OCI-M1 (cell line): ENCODE data around the gene HHLA2.
"Not testable (repeated sequence)": the region's sequence is repeated elsewhere in the genome, so short reads cannot be mapped to it uniquely, and the experiment has no call there.

Experiments
- DNase-seq: peaks from one replicate; lab custom pipeline; 2025; lab: John Stamatoyannopoulos, UW

The HHLA2 gene, protein sequence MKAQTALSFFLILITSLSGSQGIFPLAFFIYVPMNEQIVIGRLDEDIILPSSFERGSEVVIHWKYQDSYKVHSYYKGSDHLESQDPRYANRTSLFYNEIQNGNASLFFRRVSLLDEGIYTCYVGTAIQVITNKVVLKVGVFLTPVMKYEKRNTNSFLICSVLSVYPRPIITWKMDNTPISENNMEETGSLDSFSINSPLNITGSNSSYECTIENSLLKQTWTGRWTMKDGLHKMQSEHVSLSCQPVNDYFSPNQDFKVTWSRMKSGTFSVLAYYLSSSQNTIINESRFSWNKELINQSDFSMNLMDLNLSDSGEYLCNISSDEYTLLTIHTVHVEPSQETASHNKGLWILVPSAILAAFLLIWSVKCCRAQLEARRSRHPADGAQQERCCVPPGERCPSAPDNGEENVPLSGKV

GRCh38 chr3:108296239-108296638 is at the start of gene HHLA2:
Gene HHLA2 (plus strand): TSS chr3:108296548. CDS start chr3:108351814, 55,266 bp downstream.
- no peak for DNase-seq

DNA sequence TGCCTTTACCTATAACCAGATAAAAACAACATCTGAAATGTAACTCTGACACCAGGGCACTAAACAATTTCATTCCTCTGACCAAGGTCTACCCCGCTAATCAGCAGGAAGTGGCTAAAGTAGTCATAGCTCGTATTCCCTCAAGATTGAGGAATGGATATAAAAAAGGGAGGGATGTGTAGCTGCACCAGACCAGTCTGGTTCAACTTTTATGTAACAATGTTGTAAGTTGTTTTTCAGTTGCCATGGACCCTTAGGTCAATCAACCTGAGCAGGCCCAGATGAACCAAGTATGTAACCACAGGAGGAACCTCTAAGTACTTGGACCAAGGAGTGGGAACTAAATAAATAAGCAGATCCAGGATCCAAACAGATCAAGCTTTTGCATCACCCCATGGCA is 45.7 kb upstream of the HHLA2 start:
- no peak for DNase-seq

GRCh38 chr3:108251265-108251664 is 45.1 kb upstream of the HHLA2 start:
- DNase-seq = no peak

- DNase-seq = no peak
Measured at GRCh38 chr3:108251844-108252243, 44.5 kb upstream of the HHLA2 start.

GRCh38 chr3:108255131-108255530 is 41.2 kb upstream of the HHLA2 start:
- DNase-seq = no peak

GRCh38 chr3:108264534-108265298 is 31.6 kb upstream of the HHLA2 start:
- not testable (repeated sequence) for DNase-seq

GRCh38 chr3:108268235-108268634 is 28.1 kb upstream of the HHLA2 start:
- not testable (repeated sequence) for DNase-seq

DNA sequence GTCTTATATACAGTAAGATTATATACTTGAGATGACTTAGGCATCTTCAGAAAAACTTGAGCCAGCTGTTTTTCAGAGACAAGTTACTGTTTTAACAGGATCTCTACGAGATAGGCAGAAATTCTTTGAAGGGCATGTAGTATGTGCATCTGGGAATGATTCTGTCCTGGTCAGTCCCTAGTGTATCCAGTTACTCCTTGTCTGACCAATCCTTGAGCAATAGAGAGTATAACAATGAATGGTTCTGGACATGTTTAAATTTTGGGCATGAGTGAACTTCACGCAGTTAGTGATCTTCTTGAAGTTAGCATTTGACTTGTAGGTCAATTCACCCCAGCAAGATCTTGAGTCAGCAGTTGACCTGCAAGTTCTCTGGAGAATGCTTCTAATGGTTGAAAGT is 24.7 kb upstream of the HHLA2 start:
- no peak for DNase-seq

DNA sequence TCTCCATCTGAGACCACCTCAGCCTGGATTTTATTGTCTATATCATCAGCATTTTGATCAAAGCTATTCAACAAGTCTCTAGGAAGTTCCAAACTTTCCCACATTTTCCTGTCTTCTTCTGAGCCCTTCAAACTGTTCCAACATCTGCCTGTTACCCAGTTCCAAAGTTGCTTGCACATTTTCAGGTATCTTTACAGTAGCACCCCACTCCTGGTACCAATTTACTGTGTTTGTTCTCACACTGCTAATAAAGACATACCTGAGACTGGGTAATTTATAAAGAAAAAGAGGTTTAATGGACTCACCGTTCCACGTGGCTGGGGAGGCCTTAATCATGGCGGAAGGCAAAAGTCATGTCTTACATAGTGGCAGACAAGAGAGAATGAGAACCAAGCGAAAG is 17.3 kb upstream of the HHLA2 start:
- not testable (repeated sequence) for DNase-seq

DNA sequence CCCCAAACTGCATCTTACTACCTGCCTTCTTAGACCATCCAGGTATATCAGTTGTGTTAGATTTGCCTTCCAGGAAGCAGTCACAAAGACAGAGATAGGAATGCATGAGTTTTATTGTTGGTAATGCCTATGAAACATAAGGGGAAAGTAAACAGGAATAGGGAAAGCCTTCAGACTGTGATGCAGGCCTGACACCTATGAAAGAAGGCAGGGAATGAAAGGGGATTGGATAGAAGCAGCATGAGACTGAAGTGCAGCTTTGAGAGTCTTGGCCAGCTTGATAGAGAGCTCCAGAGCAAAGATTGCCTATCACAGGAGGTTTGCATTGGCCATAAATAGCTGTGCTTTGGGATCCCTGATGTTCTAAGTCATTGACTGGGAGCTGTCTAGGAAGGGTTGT is 15.9 kb upstream of the HHLA2 start:
- DNase-seq = no peak

GRCh38 chr3:108281670-108282069 is 14.7 kb upstream of the HHLA2 start:
- no peak for DNase-seq

DNA sequence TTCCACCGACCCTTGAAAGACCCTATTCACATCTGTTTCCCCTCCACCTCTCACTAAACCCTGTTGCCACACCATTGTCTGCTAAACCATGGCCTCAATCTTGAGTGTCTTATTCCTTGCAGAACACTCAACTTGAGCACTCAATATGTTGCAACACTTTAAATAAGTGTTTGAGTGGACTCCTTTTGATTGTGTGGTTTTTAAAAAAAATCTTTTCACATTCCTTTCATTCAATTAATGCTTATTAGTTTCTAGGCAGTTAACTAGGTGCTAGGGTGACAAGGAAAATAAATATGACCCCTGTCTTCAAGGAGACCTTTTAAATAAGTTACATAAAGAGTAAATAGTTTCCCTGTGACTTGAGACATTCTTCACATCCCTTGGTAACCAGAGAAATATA is 13.3 kb upstream of the HHLA2 start:
- DNase-seq = no peak

DNA sequence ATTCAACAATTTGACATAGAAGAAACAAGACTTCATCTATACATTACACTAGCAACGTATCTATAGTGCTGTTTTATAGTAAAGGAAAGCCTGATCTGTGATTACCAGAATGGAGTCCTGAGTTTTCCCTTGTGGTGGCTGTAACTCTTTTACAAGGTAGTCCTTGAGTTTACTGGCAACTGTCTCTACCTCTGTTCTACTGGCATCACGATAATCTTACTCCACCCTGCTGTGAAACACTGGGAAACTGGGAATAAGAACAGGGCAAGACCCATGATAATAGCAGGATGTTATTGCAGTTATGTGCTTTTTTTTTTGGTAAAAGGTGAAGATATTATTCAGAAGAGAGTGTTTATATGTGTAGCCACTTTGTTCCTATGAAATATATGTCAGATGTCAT is 12.4 kb upstream of the HHLA2 start:
- no peak for DNase-seq

DNA sequence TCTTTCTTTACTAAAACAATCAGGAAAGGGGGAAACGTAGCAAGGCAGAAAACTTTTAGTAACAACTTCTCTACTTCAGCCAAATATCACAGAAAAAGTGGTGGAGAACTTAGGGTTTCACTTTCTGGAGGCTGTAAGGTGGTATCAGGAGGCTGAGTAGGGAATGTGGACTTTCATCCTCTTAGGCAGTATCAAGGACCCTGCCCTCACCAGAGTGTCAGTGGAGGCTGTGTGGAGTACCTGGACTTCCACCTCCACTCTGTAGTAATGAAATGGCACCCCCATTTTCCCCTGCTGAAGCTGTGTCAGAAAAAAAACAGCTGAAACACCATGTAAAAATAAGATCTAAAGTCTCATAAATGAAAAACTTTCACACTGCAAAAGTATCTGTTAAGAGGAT is 11.2 kb upstream of the HHLA2 start:
- DNase-seq = no peak

- no peak for DNase-seq
Measured at GRCh38 chr3:108287146-108287545, 9.2 kb upstream of the HHLA2 start.

DNA sequence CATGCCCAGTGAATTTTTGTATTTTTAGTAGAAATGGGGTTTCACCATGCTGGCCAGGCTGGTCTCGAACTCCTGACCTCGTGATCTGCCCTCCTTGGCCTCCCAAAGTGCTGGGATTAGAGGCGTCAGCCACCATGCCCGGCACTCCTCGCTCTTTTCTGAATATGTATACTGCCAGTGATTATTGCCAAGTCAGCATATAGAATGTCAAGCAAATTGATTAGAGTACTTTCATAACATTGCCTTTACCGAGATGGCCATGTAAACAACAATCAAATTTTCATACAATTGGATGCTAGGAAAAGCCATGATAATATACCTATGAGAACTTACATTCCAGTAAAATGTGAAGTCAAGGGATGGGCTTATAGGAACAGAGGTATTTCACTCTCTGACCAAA is 8.2 kb upstream of the HHLA2 start:
- DNase-seq = not testable (repeated sequence)

- no peak for DNase-seq
Measured at GRCh38 chr3:108289159-108289558, 7.2 kb upstream of the HHLA2 start.

DNA sequence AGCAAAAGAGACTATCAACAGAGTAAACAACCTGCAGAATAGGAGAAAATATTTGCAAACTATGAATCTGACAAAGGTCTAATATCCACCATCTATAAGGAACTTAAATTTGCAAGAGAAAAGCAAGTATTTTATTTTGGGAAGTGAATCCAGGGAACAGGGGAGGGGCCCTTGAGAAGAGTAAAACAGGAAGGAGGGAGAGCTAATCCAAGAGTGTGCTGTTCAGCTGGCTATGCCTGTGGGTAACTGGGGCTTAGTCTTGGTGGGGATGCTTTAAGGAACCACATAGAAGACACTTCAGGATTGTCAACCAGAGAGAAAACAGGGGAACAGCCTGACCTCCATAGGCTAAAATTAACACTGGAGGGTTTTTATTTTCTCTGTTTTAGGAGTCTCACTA is 3.9 kb upstream of the HHLA2 start:
- no peak for DNase-seq

DNA sequence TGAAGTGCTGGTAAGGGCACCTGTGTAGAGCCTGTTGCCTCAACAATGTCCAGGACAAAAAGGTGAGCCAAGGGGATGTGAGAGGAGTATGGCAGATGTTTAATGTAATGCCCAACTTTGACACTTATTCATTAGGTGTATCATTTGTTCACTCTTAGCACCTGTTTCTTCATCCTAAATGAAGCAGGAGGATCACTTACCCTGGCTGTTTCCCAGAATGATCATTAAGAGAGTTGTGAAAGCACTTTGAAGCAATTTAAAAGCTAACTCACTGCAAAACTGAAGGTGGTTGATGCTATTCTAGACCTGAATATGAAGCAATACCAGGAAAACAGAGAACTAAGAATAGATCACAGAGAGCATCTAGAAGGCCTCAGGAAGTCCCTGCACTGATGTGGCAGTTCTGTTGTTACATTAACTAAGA is 3.4 kb upstream of the HHLA2 start:
- DNase-seq = no peak

DNA sequence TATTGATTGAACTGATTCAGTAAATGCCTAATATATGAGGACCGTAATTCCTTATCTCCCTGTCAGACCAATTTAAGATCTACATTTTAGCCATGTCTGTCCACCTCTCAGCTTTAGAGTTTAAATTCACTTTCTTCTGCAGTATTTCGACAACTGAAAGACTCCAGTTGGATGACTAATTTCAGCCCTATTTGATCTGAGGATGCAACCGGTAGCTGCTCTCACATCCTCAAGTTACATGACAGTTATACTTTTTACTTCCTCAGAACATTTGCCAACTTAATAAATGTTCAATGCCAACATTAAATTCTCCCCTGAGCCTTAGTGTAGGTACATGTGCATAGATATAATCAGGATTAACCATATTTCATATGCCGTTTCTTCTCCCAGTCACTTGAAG is 2.5 kb upstream of the HHLA2 start:
- no peak for DNase-seq

- DNase-seq = no peak
Measured at GRCh38 chr3:108295421-108296175, 750 bp upstream of the HHLA2 start.

- no peak for DNase-seq
Measured at GRCh38 chr3:108297647-108298046, 1.3 kb downstream of the HHLA2 start.

DNA sequence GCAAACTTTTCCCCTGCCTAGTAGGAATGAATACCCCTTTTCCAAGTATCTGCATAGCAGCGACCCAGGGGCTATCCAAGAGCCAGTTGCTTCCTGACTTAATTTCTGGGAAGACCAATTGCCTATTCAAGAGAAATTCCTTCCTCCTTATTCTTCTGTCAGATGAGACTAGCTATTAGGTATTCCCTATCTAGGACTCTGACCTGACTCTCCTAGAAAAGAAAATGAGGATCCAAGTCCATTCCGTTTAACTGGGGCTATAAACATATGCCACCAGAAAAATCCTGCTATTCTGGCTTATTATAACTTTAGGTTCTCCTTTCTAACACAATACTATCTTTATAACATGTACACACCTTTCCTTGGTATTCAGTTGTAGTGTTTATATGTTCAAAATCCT is 1.7 kb downstream of the HHLA2 start:
- no peak for DNase-seq
